Heart left ventricle (tissue), 16 donors: ENCODE results near the gene PNMT. TPM values are rescaled to one million over a fixed set of nuclear protein-coding genes. Genes with fewer than 3 reads are reported as not detected.

ENCODE experiments used
- ATAC-seq, 4 donors: fragments of 200-7000 bp; cut with Tn5 transposase; one replicate each; pipeline ENCODE4 v1.9.1; 2020 to 2022; ENCODE audit warnings: moderate library complexity in 4 of 4, mild to moderate bottlenecking in 3 of 4, moderate number of reproducible peaks in 1 of 4
- DNase-seq, 5 donors: peaks; one replicate each; pipeline ENCODE4 v3.0.0-alpha.2; 2020
- H3K27ac ChIP-seq, 12 donors: fragments of 200-600 bp; sonication (generic) in 4 of 12; one replicate each; pipeline versions ENCODE4 v1.5.0 to v1.8.0; 2016 to 2022; ENCODE audit warnings: mild to moderate bottlenecking in 2 of 12
- H3K27me3 ChIP-seq, 9 donors: fragments of 200-600 bp; sonication (generic) in 2 of 9; one replicate each; pipeline versions ENCODE4 v1.5.1 to v1.8.0; 2016 to 2022; ENCODE audit warnings: mild to moderate bottlenecking in 3 of 9
- H3K36me3 ChIP-seq, 9 donors: fragments of 200-600 bp; sonication (generic) in 2 of 9; one replicate each; pipeline versions ENCODE4 v1.5.0 to v1.8.0; 2018 to 2022; ENCODE audit warnings: mild to moderate bottlenecking in 2 of 9
- H3K4me1 ChIP-seq, 12 donors: fragments of 200-600 bp; sonication (generic) in 4 of 12; one replicate each; pipeline versions ENCODE4 v1.5.0 to v1.8.0; 2016 to 2022; ENCODE audit warnings: mild to moderate bottlenecking in 3 of 12
- H3K4me3 ChIP-seq, 12 donors: fragments of 200-600 bp; sonication (generic) in 4 of 12; one replicate each; pipeline versions ENCODE4 v1.5.0 to v1.8.0; 2017 to 2022; ENCODE audit warnings: mild to moderate bottlenecking in 9 of 12, moderate library complexity in 4 of 12
- H3K9me3 ChIP-seq, 12 donors: fragments of 200-600 bp; sonication (generic) in 4 of 12; one replicate each; pipeline versions ENCODE4 v1.5.0 to v1.8.0; 2016 to 2022; ENCODE audit warnings: mild to moderate bottlenecking in 1 of 12
- POLR2A ChIP-seq, 2 donors: fragments of 450-650 bp; IDR thresholded peaks; one replicate each; pipeline ENCODE4 v1.6.1; 2017; ENCODE audit warnings: antibody characterized with exemption in 2 of 2, mild to moderate bottlenecking in 2 of 2, moderate library complexity in 2 of 2
- WGBS, 4 donors: extraction: QIAGEN DNeasy Blood & Tissue Kit in 2 of 4; methylation state at CpG; one replicate each; pipeline versions ENCODE4 v1.1.5 to v1.1.7; 2013 to 2018; 5-methylcytosine and 5-hydroxymethylcytosine counted together
- intact Hi-C, 10 donors: fragments of 100-400 bp; cut with DNase I; formaldehyde crosslinking; loops; one replicate each; pipeline versions ENCODE4 v1.11.1 to v1.14.2; 2022
- polyA plus RNA-seq, 2 donors: library from polyadenylated mRNA; stranded (reverse); fragments of 200-250 nt; gene quantifications; one replicate each; pipeline ENCODE4 v1.2.3, GENCODE V29; 2013
- total RNA-seq, 9 donors: library from RNA; depleted of rRNA in 2 of 9; stranded (reverse); fragments of >200 nt in 2 of 9; fragmentation: NEBNext Ultra II Directional in 3 of 9; extraction: Animal tissue kit (Norgen Biotek cat#: 25700) in 3 of 9; gene quantifications; one replicate each; pipeline versions ENCODE4 v1.1.0 to v1.2.4, GENCODE V29; 2016 to 2023
- TF ChIP-seq, protein P1 (sequence below), 12 donors: fragments of 200-600 bp; sonication (generic) in 4 of 12; IDR thresholded peaks; one replicate each; pipeline versions ENCODE4 v1.5.0 to v1.8.0; 2018 to 2022; ENCODE audit warnings: antibody characterized with exemption in 12 of 12, mild to moderate bottlenecking in 5 of 12
- donor health status: ischemic (EF 13 %, LVEDD 7.1; RV severe dilation, severe dysfunction).
- donor health status: healthy with polysubstance abuse.
- donor health status: DM: no; HTN: yes; CAD: no.
- donor health status: DM: no; HTN: no; CAD: no.
- donor health status: ischemic (EF 25% LVEDD 6.9; RV normal size, moderate dysfunction).
- donor health status: ischemic (EF 25% LVEDD 5.7; RV mildly dilated, moderate dysfunction).
- donor health status: healthy.
- donor health status: DM: yes; HTN: yes; CAD: no.
- donor health status: ischemic (EF 35%, LVEDD 5.7; RV mildly dilated, moderate dysfunction).
- donor health status: nonischemic (EF 11% LVEDD 7.7; RV severe dilation, severe dysfunction).
- donor health status: DM: yes; HTN: yes; CAD: no.
- donor health status: PGD.
- donor health status: ischemic (EF 29% LVEDD 5.4; RV normal size, mild dysfunction).
- donor health status: nonischemic (EF 23%, LVEDD 6.1; RV moderate dilation, normal function).

Gene PNMT
- total and polyA plus RNA-seq, 11 donors, result 2.4 to 15.6 (median 6.1) TPM

DNA sequence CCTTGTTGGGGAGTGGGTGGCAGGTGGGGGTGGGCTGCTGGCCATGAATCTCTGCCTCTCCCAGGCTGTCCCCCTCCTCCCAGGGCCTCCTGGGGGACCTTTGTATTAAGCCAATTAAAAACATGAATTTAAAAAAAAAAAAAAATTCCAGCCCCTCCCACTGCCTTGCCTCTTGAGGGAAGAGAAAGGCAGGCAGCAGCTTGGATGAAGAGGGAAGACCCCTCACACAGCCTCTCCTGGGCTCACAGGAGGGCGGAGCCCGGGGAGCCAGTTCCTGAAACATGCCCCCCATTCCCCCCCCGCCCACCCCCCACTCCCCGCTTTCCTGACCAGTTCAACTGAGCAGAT is 4.9 kb upstream of the PNMT start:
- WGBS, 4 donors, result 53 to 70% (median 59%) methylated on average over 4 of the region's 4 CpGs
- TF ChIP-seq, protein P1, sequence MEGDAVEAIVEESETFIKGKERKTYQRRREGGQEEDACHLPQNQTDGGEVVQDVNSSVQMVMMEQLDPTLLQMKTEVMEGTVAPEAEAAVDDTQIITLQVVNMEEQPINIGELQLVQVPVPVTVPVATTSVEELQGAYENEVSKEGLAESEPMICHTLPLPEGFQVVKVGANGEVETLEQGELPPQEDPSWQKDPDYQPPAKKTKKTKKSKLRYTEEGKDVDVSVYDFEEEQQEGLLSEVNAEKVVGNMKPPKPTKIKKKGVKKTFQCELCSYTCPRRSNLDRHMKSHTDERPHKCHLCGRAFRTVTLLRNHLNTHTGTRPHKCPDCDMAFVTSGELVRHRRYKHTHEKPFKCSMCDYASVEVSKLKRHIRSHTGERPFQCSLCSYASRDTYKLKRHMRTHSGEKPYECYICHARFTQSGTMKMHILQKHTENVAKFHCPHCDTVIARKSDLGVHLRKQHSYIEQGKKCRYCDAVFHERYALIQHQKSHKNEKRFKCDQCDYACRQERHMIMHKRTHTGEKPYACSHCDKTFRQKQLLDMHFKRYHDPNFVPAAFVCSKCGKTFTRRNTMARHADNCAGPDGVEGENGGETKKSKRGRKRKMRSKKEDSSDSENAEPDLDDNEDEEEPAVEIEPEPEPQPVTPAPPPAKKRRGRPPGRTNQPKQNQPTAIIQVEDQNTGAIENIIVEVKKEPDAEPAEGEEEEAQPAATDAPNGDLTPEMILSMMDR (IDR thresholded peaks at IDR 0.05), result no peak
- no peak for TF ChIP-seq POLR2A (IDR thresholded peaks at IDR 0.05)
- DNase-seq (no peak), ATAC-seq (no peak)
- Histone ChIP-seq H3K27me3 (peaks cover 0 to 15% (median 0%) of the 10 kb centered on the region in 9 donors), H3K4me1 (peaks cover 13 to 92% (median 70%) of the 10 kb centered on the region in 12 donors), H3K36me3 (peaks cover 0 to 33% (median 11%) of the 10 kb centered on the region in 9 donors), H3K27ac (peak overlapping the region; percentile 85 to 99 (median 96)), H3K4me3 (peak overlapping the region in 6 of 12 donors; percentile 60 to 78 (median 70)), H3K9me3 (no peaks in the 10 kb centered on the region)
- intact Hi-C loops, result loop anchor here in 1 of 10 donors (10.0 kb wide), 1 partner anchor 651 kb away; no protein-coding TSS in a partner anchor

DNA sequence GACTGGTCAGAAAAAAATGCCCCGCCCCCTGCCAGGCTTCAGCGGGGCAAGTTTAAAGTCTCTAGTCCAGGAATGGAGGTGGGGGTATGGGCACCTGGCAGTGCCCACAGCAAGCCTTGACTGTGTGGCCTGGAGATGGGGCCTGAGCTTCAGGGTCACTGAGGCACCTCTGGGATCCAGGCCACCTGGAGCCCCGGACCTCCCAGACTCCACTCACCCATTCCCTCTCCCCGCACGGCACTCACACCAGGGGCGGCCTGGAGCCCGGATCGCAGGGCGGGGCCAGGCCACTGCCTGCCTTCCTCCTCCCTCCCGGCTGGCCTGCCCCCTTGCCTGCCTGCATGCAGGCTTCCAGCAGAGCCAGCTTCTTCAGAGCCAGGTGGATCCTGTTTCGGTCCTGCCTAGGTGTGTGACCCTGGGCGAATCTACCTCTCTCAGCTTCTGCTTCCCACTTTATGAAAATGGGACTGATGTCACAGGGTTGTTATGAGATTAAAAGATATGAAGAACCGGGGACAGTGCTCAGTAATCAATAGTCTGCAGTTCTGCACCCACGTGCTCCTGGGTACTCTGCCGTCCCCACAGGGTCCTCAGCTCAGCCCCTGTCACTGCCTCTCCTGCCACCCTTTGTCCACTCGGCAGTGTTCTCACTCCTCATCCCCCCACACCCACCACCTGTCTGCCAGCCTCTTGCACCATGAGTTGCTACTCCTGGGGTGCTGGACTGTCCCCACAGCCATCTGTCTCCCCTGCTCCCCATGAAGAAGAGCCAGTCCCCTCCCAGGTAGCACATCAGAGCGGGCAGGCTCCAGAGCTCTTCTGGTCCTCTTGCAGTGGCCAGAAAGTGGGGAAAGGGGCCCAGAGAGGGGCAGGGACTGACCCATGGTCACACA is 4.3 kb upstream of the PNMT start:
- Histone ChIP-seq H3K27me3 (peaks cover 0 to 20% (median 0%) of the 10 kb centered on the region in 9 donors), H3K36me3 (peaks cover 0 to 30% (median 11%) of the 10 kb centered on the region in 9 donors), H3K4me3 (peak overlapping the region; percentile 13 to 78 (median 61)), H3K9me3 (no peaks in the 10 kb centered on the region), H3K4me1 (peaks cover 13 to 92% (median 70%) of the 10 kb centered on the region in 12 donors), H3K27ac (peak overlapping the region; percentile 85 to 99 (median 96))
- WGBS, 4 donors, result 20 to 35% (median 32%) methylated on average over 14 to 17 of the region's 17 CpGs
- DNase-seq (peak in 3 of 5 donors; percentile 46 to 78 (median 71)), ATAC-seq (peak in 1 of 4 donors; percentile 5)
- TF ChIP-seq, protein P1 (IDR thresholded peaks at IDR 0.05), result no peak
- peak in 1 of 2 donors; percentile 29 for TF ChIP-seq POLR2A (IDR thresholded peaks at IDR 0.05)
- intact Hi-C loops, result loop anchor here in 1 of 10 donors (10.0 kb wide), 1 partner anchor 651 kb away; no protein-coding TSS in a partner anchor

DNA sequence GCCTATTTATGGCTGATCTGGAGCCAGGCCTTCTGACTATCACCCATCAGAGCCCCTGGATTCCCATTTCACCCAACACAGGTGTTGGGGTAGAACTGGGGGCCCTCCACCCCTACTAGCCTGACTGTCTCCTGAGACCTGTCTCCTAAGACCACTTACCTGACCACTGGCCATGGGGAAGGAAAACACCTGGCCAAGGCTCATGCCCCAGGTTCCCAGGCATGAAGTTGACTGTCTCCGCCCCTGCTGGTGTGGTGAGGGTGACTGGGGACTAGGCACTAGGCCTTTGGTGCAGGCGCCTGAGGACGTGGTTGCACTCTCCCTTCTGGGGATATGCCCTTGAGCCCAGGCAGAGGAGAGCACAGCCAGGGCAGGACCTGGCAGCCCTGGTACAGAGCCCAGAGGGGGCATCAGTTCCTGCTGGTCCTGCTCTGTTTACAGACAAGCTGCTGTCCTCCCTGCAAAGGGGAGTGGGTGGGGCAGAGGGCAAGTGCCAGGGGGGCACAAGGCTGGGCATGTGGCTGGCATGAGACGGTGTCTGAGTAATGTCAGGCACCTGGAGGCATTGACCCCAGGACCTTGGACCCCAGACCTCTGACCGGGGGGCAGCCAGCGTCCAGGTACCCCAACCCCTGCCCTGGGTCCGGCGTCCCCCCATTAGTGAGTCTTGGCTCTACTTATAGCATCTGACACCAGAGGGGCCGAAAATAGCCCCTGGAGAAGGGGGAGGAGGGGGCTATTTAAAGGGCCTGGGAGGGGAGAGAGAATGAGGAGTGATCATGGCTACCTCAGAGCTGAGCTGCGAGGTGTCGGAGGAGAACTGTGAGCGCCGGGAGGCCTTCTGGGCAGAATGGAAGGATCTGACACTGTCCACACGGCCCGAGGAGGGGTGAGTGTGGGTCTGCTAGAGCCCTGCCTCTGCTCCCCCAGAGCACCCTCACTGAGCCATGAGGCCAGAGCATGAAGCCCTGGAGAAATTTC is 3.4 kb upstream of the PNMT start, which contains the start of gene TCAP:
Gene TCAP, plus strand, starts transcription at position 769 of the 981 bp plus-strand sequence. Its CDS starts 11 bp downstream, at position 780.
- Histone ChIP-seq H3K9me3 (no peaks in the 10 kb centered on the region), H3K27ac (peak within 1 kb of the TSS; percentile 85 to 99 (median 96)), H3K4me3 (peak within 1 kb of the TSS; percentile 50 to 78 (median 64)), H3K4me1 (peaks cover 10 to 92% (median 64%) of the 10 kb centered on the region in 12 donors), H3K27me3 (peaks cover 0 to 30% (median 6%) of the 10 kb centered on the region in 9 donors), H3K36me3 (peaks cover 0 to 28% (median 9%) of the 10 kb centered on the region in 9 donors)
- WGBS, 4 donors, result 25 to 36% (median 31%) methylated on average over 13 to 15 of the region's 15 CpGs
- TF ChIP-seq POLR2A (IDR thresholded peaks at IDR 0.05), result peak; percentile 90 to 91
- TF ChIP-seq, protein P1 (IDR thresholded peaks at IDR 0.05), result no peak
- intact Hi-C loops, result loop anchor here in 2 of 10 donors (5.0 to 10.0 kb wide), 2 partner anchors 43 to 650 kb away; no protein-coding TSS in a partner anchor
- peak; percentile 76 to 90 (median 77) for DNase-seq
- ATAC-seq, result peak; percentile 52 to 71 (median 60)
